Vagina (tissue), 2 donors: ENCODE measurements around the gene JAK2.

Experiments
- POLR2A ChIP-seq, 2 donors: fragments of 450-650 bp; IDR thresholded peaks; one replicate each; pipeline ENCODE4 v1.6.1; 2017; ENCODE audit warnings: antibody characterized with exemption in 2 of 2, mild to moderate bottlenecking in 2 of 2, moderate library complexity in 2 of 2
- POLR2AphosphoS5 ChIP-seq, 2 donors: sonication (generic); formaldehyde crosslinking; IDR thresholded peaks; one replicate each; pipeline ENCODE4 v1.9.0; 2017; ENCODE audit warnings: antibody characterized with exemption in 2 of 2, mild to moderate bottlenecking in 2 of 2, low read depth in 1 of 2; ENCODE audit not compliant: insufficient read depth in 1 of 2

- TF ChIP-seq POLR2AphosphoS5 (IDR thresholded peaks at IDR 0.05; ENCODE audit: insufficient read depth in 1 of 2, low read depth in 1 of 2) (no peak), POLR2A (IDR thresholded peaks at IDR 0.05) (no peak)
These were observed 55.8 kb downstream of the JAK2 start for GRCh38 chr9:5040730-5041389.
